Neural cell (in vitro differentiated cells): ENCODE measurements around the gene CXorf38. TPM values are rescaled to one million over a fixed set of nuclear protein-coding genes. Genes with fewer than 3 reads are reported as not detected.
"Not testable (repeated sequence)": the region's sequence is repeated elsewhere in the genome, so short reads cannot be mapped to it uniquely, and the experiment has no call there.

ENCODE experiments used
- H2AFZ ChIP-seq: fragments of 200-600, 300-800 bp; sonication (generic), shearing (Covaris generic); 2 replicates; pipeline ENCODE4 v1.6.0; 2014; ENCODE audit warnings: low read depth, mild to moderate bottlenecking, antibody characterized with exemption, low read length, moderate library complexity
- H3F3A ChIP-seq: fragments of 200-600 bp; shearing (Covaris generic); 2 replicates; pipeline ENCODE4 v1.6.1; 2016; ENCODE audit warnings: mild to moderate bottlenecking, moderate library complexity, mixed read lengths, antibody characterized with exemption, low read length; ENCODE audit not compliant: insufficient read depth, poor library complexity, severe bottlenecking
- H3K27ac ChIP-seq: fragments of 200-600, 300-800 bp; sonication (generic), shearing (Covaris generic); 2 replicates; pipeline ENCODE4 v1.5.1; 2014; ENCODE audit warnings: mild to moderate bottlenecking, low read length, moderate library complexity
- H3K27me3 ChIP-seq: fragments of 300-800, 200-600 bp; sonication (generic), shearing (Covaris generic); 2 replicates; pipeline ENCODE4 v1.6.0; 2014; ENCODE audit warnings: mild to moderate bottlenecking, low read depth, low read length, moderate library complexity; ENCODE audit not compliant: insufficient read depth
- H3K36me3 ChIP-seq: fragments of 300-800, 200-600 bp; sonication (generic), shearing (Covaris generic); 2 replicates; pipeline ENCODE4 v1.5.1; 2014; ENCODE audit warnings: mild to moderate bottlenecking, antibody characterized with exemption, low read length, moderate library complexity; ENCODE audit not compliant: insufficient read depth
- H3K4me2 ChIP-seq: fragments of 300-800, 200-600 bp; sonication (generic), shearing (Covaris generic); 2 replicates; pipeline ENCODE4 v1.6.0; 2014; ENCODE audit warnings: mild to moderate bottlenecking, low read length
- H3K4me3 ChIP-seq: fragments of 300-800, 200-600 bp; sonication (generic), shearing (Covaris generic); 2 replicates; pipeline ENCODE4 v1.5.1; 2014; ENCODE audit warnings: mild to moderate bottlenecking, low read length, moderate library complexity
- H3K79me2 ChIP-seq: fragments of 200-600 bp; shearing (Covaris generic); replicated peaks from 2 replicates; pipeline ENCODE4 v1.6.0; 2014; ENCODE audit warnings: mild to moderate bottlenecking, low read length, moderate library complexity; ENCODE audit not compliant: insufficient read depth
- H3K9ac ChIP-seq: fragments of 300-800, 200-600 bp; sonication (generic), shearing (Covaris generic); 2 replicates; pipeline ENCODE4 v1.6.1; 2016; ENCODE audit warnings: mild to moderate bottlenecking, low read length, mixed read lengths
- H3K9me2 ChIP-seq: fragments of 200-600 bp; shearing (Covaris generic); 2 replicates; pipeline ENCODE4 v1.6.1; 2016; ENCODE audit warnings: mild to moderate bottlenecking, low read length, mixed read lengths; ENCODE audit not compliant: insufficient read depth
- H3K9me3 ChIP-seq: fragments of 200-600, 300-800 bp; sonication (generic), shearing (Covaris generic); 2 replicates; pipeline ENCODE4 v1.6.1; 2016; ENCODE audit warnings: mild to moderate bottlenecking, mixed run types, low read length, moderate library complexity, mixed read lengths
- H4K20me1 ChIP-seq: fragments of 200-600 bp; shearing (Covaris generic); 2 replicates; pipeline ENCODE4 v1.6.1; 2016; ENCODE audit warnings: mild to moderate bottlenecking, mixed run types; ENCODE audit not compliant: insufficient read depth
- CTCF ChIP-seq: fragments of 450-650 bp; IDR thresholded peaks from 2 replicates; pipeline ENCODE4 v1.5.1; 2014; ENCODE audit warnings: antibody characterized with exemption, mild to moderate bottlenecking, moderate library complexity; ENCODE audit not compliant: poor library complexity, severe bottlenecking
- EP300 ChIP-seq: fragments of 450-650 bp; conservative IDR thresholded peaks from 2 replicates; pipeline ENCODE4 v1.6.1; 2014; ENCODE audit warnings: antibody characterized with exemption, mild to moderate bottlenecking, moderate library complexity; ENCODE audit not compliant: poor library complexity, severe bottlenecking
- EZH2 ChIP-seq: fragments of 200-600, 300-800 bp; shearing (Covaris generic), sonication (generic); IDR thresholded peaks from 2 replicates; pipeline ENCODE4 v1.6.1; 2014; ENCODE audit warnings: antibody characterized with exemption, low read length, borderline replicate concordance, mild to moderate bottlenecking; ENCODE audit not compliant: insufficient read depth, poor library complexity, severe bottlenecking
- MXI1 ChIP-seq: fragments of 450-650 bp; conservative IDR thresholded peaks from 2 replicates; pipeline ENCODE4 v1.6.1; 2014; ENCODE audit warnings: antibody characterized with exemption, mild to moderate bottlenecking; ENCODE audit not compliant: poor library complexity, severe bottlenecking
- POLR2AphosphoS5 ChIP-seq: IDR thresholded peaks from 2 replicates; pipeline ENCODE4 v1.6.1; 2012
- RAD21 ChIP-seq: fragments of 450-650 bp; conservative IDR thresholded peaks from 2 replicates; pipeline ENCODE4 v1.6.1; 2014; ENCODE audit warnings: antibody characterized with exemption, mild to moderate bottlenecking, moderate library complexity
- REST ChIP-seq: IDR thresholded peaks from 2 replicates; pipeline ENCODE4 v1.6.1; 2012; ENCODE audit warnings: borderline replicate concordance
- SMC3 ChIP-seq: fragments of 450-650 bp; conservative IDR thresholded peaks from 2 replicates; pipeline ENCODE4 v1.6.1; 2014; ENCODE audit warnings: antibody characterized with exemption, mild to moderate bottlenecking, moderate library complexity; ENCODE audit not compliant: poor library complexity
- TAF1 ChIP-seq: IDR thresholded peaks from 2 replicates; pipeline ENCODE4 v1.6.1; 2012; ENCODE audit warnings: low read depth
- polyA plus RNA-seq: library from polyadenylated mRNA; depleted of rRNA; stranded (reverse); fragments of >200 nt; gene quantifications from 2 replicates; pipeline ENCODE4 v1.2.3, GENCODE V29; 2014

Gene CXorf38
- polyA plus RNA-seq, 1 donor from 2014 or later, result 10.3 TPM

- no peaks in the 10 kb centered on the region for H3K36me3 ChIP-seq
- H3K9ac ChIP-seq, result no peak overlapping the region
- no peaks in the 10 kb centered on the region for H3K9me3 ChIP-seq
- no peak overlapping the region for H2AFZ ChIP-seq
- H3K4me3 ChIP-seq, result peak overlapping the region; percentile 72
- no peaks in the 10 kb centered on the region for H4K20me1 ChIP-seq
- H3K4me2 ChIP-seq, result no peak overlapping the region
- no peaks in the 10 kb centered on the region for H3F3A ChIP-seq
- H3K79me2 ChIP-seq, result peaks cover 14% of the 10 kb centered on the region
- H3K27ac ChIP-seq, result no peak overlapping the region
- no peaks in the 10 kb centered on the region for H3K27me3 ChIP-seq
- no peaks in the 10 kb centered on the region for H3K9me2 ChIP-seq
- TF ChIP-seq MXI1 (no peak), REST (no peak), TAF1 (no peak), EP300 (no peak), CTCF (no peak), EZH2 (no peak), POLR2AphosphoS5 (no peak), RAD21 (no peak), SMC3 (no peak)
These were observed 64.5 kb downstream of the CXorf38 start for GRCh38 chrX:40582811-40583210.

GRCh38 chrX:40582178-40582577 is 65.2 kb downstream of the CXorf38 start:
- not testable (repeated sequence) for H3K27me3 ChIP-seq, H3F3A ChIP-seq, H3K36me3 ChIP-seq, H3K27ac ChIP-seq, H3K4me2 ChIP-seq, H3K9ac ChIP-seq, H3K9me2 ChIP-seq, H3K9me3 ChIP-seq, H2AFZ ChIP-seq, H4K20me1 ChIP-seq
- peak overlapping the region; percentile 72 for H3K4me3 ChIP-seq
- H3K79me2 ChIP-seq, result peaks cover 14% of the 10 kb centered on the region

- Histone ChIP-seq H3K9ac (peak overlapping the region; percentile 72), H3K9me3 (no peaks in the 10 kb centered on the region), H3K9me2 (no peaks in the 10 kb centered on the region), H3K27me3 (no peaks in the 10 kb centered on the region), H3F3A (no peaks in the 10 kb centered on the region), H3K36me3 (no peaks in the 10 kb centered on the region), H4K20me1 (no peaks in the 10 kb centered on the region), H3K79me2 (peaks cover 14% of the 10 kb centered on the region), H2AFZ (no peak overlapping the region), H3K27ac (peak overlapping the region; percentile 78), H3K4me3 (peak overlapping the region; percentile 72), H3K4me2 (peak overlapping the region; percentile 48)
- no peak for TF ChIP-seq TAF1
- TF ChIP-seq MXI1, result peak; percentile 26
These were observed 65.9 kb downstream of the CXorf38 start for GRCh38 chrX:40581336-40581920.
